Measurements from ENCODE around the gene GDF9. TPM values are rescaled to one million over a fixed set of nuclear protein-coding genes. Genes with fewer than 3 reads are reported as not detected.
A peak's percentile ranks its signal among the peaks of the same experiment; 100 is the strongest.

The GDF9 gene
- total RNA-seq: 0.73 TPM

GRCh38 chr5:132866342-132867045, at the start of gene GDF9, which contains the start of gene UQCRQ:
GDF9 (minus strand) TSS chr5:132866469; CDS start chr5:132864533, 1,936 bp downstream.
UQCRQ (plus strand) TSS chr5:132866642; CDS start chr5:132866882, 240 bp downstream.
- peak; percentile 98 for DNase-seq (ENCODE audit: low spot score)

GRCh38 chr5:132915681-132916080, 49.4 kb upstream of the GDF9 start:
- DNase-seq (ENCODE audit: low spot score): no peak

DNA sequence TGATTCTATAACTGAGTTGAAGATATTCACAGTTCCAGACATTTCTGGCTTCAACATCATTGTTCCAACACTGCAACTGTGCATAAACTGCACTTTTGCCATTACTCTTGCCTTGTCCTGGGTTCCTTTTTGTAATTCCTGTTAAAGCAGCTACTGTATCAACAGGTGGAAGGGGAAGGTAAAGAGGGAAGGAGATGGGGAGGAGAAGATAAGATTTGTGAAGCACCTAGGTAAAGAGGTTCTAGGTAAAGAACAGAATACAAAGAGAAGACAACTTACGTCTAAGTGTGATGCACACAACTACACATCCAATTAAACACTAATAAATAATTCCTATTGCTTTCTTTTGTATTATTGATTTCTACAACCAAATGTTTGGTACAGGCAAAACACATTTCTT, 43.4 kb upstream of the GDF9 start:
- no peak for DNase-seq (ENCODE audit: low spot score)

GRCh38 chr5:132907161-132907560, 40.9 kb upstream of the GDF9 start:
- DNase-seq (ENCODE audit: low spot score): no peak

GRCh38 chr5:132905938-132906337, 39.7 kb upstream of the GDF9 start:
- DNase-seq (ENCODE audit: low spot score): no peak

DNA sequence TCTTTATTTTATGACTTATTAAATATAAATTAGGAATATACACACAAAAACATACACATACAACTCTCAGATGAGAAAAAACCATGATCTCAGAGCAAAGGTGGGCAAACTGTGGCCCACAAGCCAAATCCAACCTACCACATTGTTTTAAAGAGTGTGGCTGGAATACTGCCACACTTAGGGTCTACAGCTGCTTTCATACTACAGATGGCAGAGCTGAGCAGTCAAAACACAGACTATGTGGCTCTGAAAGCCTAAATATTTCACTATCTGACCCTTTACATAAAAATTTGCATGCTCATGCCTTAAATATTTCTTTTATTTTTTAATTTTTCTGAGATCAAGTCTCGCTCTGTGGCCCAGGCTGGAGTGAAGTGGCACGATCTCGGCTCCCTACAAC, 35.5 kb upstream of the GDF9 start:
- DNase-seq (ENCODE audit: low spot score): no peak

- no peak for DNase-seq (ENCODE audit: low spot score)
Measured at GRCh38 chr5:132901036-132901435, 34.8 kb upstream of the GDF9 start.

DNA sequence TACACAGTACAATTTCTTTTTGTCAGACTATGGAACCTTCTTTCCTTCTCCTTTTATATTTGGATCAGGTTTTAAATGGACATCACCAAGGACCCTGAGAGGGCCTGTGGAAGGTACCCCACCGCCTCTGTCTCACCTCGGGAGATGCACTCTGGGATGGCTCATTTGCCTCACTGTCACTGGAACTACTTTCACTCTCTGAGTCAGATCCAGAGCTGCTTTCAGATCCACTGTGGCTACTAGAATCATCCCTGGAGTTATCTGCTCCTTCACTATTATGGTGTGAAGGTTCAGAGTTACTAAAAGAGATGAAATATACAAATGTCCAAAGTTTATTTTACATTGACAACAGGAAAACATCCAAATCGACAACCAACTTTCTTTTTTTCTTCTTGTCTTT, 31.8 kb upstream of the GDF9 start:
- no peak for DNase-seq (ENCODE audit: low spot score)

DNA sequence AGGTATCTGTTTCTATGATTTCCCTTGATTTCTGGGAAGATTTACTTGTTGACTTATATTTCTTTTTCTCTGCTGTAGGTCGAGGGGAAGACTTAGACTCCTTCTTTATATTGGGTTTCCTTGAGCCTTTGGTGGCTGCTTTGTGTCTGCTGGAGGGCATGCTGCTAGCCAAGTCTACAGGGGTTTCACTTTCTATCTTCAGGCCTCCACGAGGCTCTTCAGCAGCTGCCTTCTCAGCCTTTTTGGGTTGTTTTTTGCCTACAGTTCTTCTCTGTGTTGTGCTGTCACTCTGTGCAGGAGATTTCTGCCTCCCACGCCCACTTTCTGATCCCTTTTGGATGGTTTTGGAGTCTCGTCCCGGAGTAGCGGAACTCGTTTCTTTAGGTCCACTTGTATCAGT, 30.4 kb upstream of the GDF9 start:
- no peak for DNase-seq (ENCODE audit: low spot score)

DNA sequence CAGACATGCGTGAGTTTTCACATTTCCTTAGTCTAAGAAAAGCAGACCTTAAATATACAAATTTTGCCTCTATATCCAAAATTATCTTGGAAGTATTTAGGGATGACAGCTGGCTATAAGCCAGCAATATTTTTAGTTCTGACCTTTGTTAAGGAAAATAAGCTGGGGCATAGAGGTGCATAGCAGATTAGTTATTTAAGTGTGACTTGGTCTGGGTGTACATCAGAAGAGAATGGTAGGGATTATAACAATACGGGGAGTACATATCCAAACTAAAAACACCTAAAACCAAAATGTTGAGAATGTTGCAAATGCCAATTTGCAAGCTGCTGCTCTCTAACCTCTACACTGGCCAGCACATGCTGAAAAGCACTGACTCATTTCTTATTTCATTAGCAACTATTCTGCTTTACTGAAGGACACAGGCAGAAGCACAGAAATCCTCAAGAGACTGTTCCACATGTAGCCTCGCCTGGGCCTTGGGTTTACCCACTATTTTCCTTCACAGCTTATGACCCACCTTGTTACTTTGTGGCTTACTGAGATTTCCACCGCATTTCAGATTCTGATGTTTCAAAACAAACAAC, 29.5 kb upstream of the GDF9 start:
- DNase-seq (ENCODE audit: low spot score): no peak

DNA sequence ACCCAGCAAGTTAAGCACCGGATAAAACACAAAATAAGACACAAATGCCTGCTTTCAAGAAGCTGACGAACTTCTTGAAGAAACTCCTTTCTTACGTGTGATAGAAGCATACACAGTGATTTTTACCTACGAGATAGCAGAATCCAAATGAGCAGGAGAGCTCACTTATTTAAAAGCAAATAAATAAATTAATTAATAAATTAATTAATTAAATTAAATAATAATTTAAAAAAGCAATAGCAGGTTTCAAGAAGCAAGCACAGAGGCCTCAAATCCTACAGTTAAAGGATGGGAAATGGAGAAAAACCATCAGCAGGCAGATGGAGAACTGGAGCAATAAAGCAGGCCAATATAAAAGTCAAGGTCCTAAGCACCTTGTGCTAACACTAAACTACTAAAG, 24.5 kb upstream of the GDF9 start:
- DNase-seq (ENCODE audit: low spot score): no peak

GRCh38 chr5:132889501-132889900, 23.2 kb upstream of the GDF9 start:
- no peak for DNase-seq (ENCODE audit: low spot score)

- DNase-seq (ENCODE audit: low spot score): no peak
Measured at GRCh38 chr5:132887283-132887682, 21.0 kb upstream of the GDF9 start.

GRCh38 chr5:132886064-132886823, 20.0 kb upstream of the GDF9 start:
- no peak for DNase-seq (ENCODE audit: low spot score)

GRCh38 chr5:132884548-132884947, 18.3 kb upstream of the GDF9 start:
- DNase-seq (ENCODE audit: low spot score): no peak

- DNase-seq (ENCODE audit: low spot score): peak; percentile 63
Measured at GRCh38 chr5:132883261-132883834, 17.1 kb upstream of the GDF9 start.

GRCh38 chr5:132877938-132878337, 11.7 kb upstream of the GDF9 start:
- DNase-seq (ENCODE audit: low spot score): peak; percentile 54

GRCh38 chr5:132877466-132877865, 11.2 kb upstream of the GDF9 start:
- no peak for DNase-seq (ENCODE audit: low spot score)

- no peak for DNase-seq (ENCODE audit: low spot score)
Measured at GRCh38 chr5:132876020-132876759, 9.9 kb upstream of the GDF9 start.

DNA sequence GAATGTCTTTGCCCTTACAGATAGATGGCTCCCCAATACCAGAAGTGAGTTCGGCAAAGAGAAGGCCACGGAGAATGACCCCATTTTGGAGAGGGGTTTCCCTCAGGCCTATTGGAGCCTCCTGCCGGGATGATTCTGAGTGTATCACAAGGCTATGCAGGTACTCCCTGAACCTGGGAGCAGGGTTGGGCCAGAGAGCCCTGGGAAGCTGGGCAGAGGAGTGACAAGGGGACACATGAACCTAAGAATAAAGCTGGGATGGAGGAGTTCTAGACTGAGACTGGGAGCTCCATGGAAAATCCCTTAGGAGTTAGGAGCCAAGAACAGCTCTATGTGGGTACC, 7.6 kb upstream of the GDF9 start:
- no peak for DNase-seq (ENCODE audit: low spot score)

GRCh38 chr5:132873119-132873929, 7.1 kb upstream of the GDF9 start, which contains the start of gene LEAP2:
LEAP2 (plus strand) TSS chr5:132873668; CDS start chr5:132873695, 27 bp downstream.
- DNase-seq (ENCODE audit: low spot score): peak; percentile 51
